ES-I3 (cell line): ENCODE measurements around the gene OR2AK2.

Source experiments
- H3K36me3 ChIP-seq: 2 replicates; pipeline ENCODE4 v1.6.1; 2013; ENCODE audit warnings: mild to moderate bottlenecking, low read length, control low read depth, moderate library complexity; ENCODE audit not compliant: insufficient read depth
- H3K4me1 ChIP-seq: 2 replicates; pipeline ENCODE4 v1.6.1; 2013; ENCODE audit warnings: mild to moderate bottlenecking, control low read depth, low read length; ENCODE audit not compliant: insufficient read depth
- H3K9ac ChIP-seq: 2 replicates; pipeline ENCODE4 v1.6.1; 2013; ENCODE audit warnings: low read depth, mild to moderate bottlenecking, low read length, moderate library complexity
- H3K9me3 ChIP-seq: 2 replicates; pipeline ENCODE4 v1.6.1; 2013; ENCODE audit warnings: mild to moderate bottlenecking, low read length, moderate library complexity; ENCODE audit not compliant: control insufficient read depth, insufficient read depth

Gene OR2AK2

DNA sequence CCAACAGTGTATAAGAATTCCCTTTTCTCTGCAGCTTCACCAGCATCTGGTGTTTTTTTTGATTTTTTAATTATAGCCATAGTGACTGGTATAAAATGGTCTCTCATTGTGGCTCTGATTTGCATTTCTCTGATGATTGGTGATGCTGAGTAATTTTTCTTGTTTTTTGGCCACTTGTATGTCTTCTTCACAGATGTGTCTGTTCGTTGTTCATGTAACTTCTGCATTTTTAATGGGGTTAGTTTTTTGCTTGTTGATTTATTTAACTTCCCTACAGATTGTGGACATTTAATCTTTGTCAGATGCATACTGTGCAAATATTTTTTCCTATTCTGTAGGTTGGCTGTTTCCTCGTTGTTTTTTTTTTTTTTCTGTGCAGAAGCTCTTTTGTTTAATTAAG, 28.0 kb downstream of the OR2AK2 start:
- Histone ChIP-seq H3K4me1 (no peaks in the 10 kb centered on the region), H3K36me3 (no peaks in the 10 kb centered on the region), H3K9ac (no peak overlapping the region), H3K9me3 (no peaks in the 10 kb centered on the region)

DNA sequence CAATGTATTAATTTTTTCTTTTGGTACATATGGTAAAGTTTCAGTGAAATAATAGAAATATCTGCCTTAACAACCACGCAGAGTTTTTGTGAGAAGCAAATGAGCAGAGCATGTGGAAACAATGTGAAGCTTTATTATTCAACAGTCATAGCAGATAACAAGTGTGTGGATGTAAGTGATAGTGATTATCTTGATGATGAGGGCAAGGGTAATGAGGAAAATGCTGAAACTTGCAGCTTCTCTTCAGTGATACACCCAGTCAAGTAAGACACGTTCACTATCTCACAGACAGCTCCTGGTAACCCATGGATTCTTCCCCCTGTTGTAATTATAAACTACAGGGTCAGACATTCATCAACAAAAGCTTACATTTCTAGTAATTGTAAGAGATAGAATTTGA, 33.8 kb downstream of the OR2AK2 start:
- no peaks in the 10 kb centered on the region for H3K36me3 ChIP-seq
- no peaks in the 10 kb centered on the region for H3K9me3 ChIP-seq
- H3K4me1 ChIP-seq = no peaks in the 10 kb centered on the region
- H3K9ac ChIP-seq = no peak overlapping the region

DNA sequence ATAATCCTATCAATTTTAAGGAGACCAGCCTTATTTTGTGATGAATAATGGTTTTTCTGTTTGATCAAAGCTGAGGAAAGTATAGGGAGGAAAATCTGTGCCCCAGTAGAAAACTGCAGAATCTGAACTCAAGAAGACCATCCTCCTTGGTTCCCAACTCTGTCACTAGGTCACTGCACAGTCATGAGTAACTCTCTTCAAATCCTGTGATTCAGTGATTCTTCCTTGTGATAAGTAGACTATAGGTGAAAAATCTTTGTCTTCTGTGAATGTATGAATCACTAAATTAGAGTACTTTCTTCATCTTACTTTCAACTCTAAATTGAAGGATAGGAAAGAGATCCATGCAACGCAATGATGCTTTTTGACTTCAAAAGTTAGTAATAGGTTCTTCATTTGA, 35.1 kb downstream of the OR2AK2 start:
- Histone ChIP-seq H3K4me1 (no peaks in the 10 kb centered on the region), H3K9ac (no peak overlapping the region), H3K9me3 (no peaks in the 10 kb centered on the region), H3K36me3 (no peaks in the 10 kb centered on the region)

DNA sequence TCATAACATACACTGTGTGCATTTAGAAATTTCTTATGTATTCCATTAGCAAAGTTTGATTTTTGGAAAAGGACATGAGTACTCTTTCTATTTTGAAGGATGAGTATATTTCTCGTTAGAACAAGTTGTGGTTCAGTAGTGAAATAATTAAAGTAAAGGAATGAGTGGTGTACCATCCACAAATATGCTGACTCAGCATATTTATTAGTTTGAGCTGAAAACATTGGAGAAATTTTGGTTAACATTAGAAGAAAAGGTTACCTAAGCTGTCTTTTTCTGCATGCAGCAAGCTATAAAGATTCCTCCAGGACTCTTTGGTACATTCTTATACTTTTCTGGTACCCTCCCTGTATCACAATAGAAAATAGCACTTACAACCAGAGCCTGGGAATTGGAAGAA, 42.7 kb downstream of the OR2AK2 start:
- Histone ChIP-seq H3K4me1 (no peaks in the 10 kb centered on the region), H3K36me3 (no peaks in the 10 kb centered on the region), H3K9ac (no peak overlapping the region), H3K9me3 (peaks cover 3% of the 10 kb centered on the region; the same call in 1 of the 2 replicates)

DNA sequence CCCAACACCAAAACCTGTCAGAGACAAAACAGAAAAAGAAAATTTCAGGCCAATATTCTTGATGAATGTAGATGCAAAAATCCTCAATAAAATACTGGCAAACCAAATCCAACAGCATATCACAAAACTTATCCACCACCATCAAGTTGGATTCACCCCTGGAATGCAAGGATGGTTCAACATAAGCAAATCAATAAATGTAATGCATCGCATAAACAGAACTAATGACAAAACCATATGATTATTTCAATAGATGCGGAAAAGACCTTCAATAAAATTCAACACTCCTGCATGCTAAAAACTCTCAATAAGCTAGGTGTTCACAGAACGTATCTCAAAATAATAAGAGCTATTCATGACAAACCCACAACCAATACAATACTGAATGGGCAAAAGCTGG, 44.6 kb downstream of the OR2AK2 start:
- H3K9ac ChIP-seq = no peak overlapping the region
- no peaks in the 10 kb centered on the region for H3K4me1 ChIP-seq
- H3K36me3 ChIP-seq = no peaks in the 10 kb centered on the region
- H3K9me3 ChIP-seq = peaks cover 3% of the 10 kb centered on the region; the same call in 1 of the 2 replicates

DNA sequence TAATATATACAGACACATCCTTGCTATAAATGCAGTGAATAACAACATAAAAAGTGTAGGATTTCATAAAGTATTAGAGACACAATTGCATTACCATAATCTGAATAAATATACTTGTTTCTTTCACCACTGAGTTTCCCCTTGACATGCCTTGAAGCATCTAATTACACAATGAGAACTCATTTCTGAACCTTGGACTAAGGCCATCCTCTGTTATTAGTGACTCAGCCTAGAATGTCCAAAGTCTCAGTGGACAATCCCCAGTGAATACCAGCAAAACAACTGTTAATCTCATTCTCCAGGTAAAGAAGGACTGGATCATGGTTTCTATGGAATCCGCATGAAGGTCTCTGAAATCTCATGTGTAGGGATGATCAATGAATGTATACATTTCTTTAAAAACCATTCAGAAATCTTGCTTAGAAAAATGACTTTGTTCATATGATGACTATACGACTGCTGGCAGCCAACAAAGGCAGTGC, 48.2 kb downstream of the OR2AK2 start, which contains the start of gene OR2L5:
OR2L5 (plus strand) TSS at position 432 of the 482 bp plus-strand sequence. CDS start 8,288 bp downstream, outside the sequence.
- H3K9me3 ChIP-seq = peaks cover 3% of the 10 kb centered on the region; the same call in 1 of the 2 replicates
- H3K9ac ChIP-seq = no peak within 1 kb of the TSS
- no peaks in the 10 kb centered on the region for H3K36me3 ChIP-seq
- H3K4me1 ChIP-seq = no peaks in the 10 kb centered on the region

DNA sequence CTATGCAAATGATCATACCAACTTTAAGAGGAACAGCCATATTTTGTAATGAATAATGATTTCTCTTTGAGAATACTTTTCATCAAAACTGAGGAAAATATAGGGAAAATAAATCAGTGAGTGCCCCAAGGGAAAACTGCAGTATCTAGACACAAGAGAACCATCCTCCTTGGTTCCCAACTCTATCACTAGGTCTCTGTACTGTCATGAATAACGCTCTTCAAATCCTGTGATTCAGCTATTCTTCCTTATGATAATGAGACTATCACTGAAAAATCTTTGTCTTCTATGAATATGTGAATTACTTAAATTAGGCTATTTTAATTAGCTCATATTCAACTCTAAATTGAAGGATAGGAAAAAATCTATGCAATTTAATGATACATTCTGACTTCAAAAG, 50.8 kb downstream of the OR2AK2 start:
- Histone ChIP-seq H3K9me3 (no peaks in the 10 kb centered on the region), H3K4me1 (no peaks in the 10 kb centered on the region), H3K9ac (no peak overlapping the region), H3K36me3 (no peaks in the 10 kb centered on the region)
